Activated naive CD4-positive, alpha-beta T cell treated with anti-CD3 and anti-CD28 coated beads, Interleukin-2, amount 50 U/mL, for 72 hours (primary cell): ENCODE results near the gene WNT6. TPM values are rescaled to one million over a fixed set of nuclear protein-coding genes. Genes with fewer than 3 reads are reported as not detected.

ENCODE experiments used
- ATAC-seq, 2 donors: fragments of 150-1000 bp; cut with Tn5 transposase; 2 replicates each; pipeline ENCODE4 v1.10.0; 2021; ENCODE audit warnings: mild to moderate bottlenecking in 2 of 2, moderate library complexity in 2 of 2
- DNase-seq, 2 donors: peaks; one replicate each; pipeline ENCODE4 v3.0.0; 2021 to 2022; ENCODE audit warnings: low spot score in 2 of 2
- H3K27ac Mint-ChIP-seq, 2 donors: one replicate each; pipeline ENCODE4 v1.8.0; 2022; ENCODE audit warnings: mild to moderate bottlenecking in 2 of 2, mixed read lengths in 2 of 2
- H3K36me3 Mint-ChIP-seq, 2 donors: one replicate each; pipeline ENCODE4 v1.8.0; 2022; ENCODE audit warnings: mixed read lengths in 2 of 2
- H3K9me3 Mint-ChIP-seq, 2 donors: one replicate each; pipeline ENCODE4 v1.8.0; 2022; ENCODE audit warnings: mixed read lengths in 2 of 2
- total RNA-seq, 2 donors: library from RNA; stranded (reverse); gene quantifications; one replicate each; pipeline ENCODE4 v1.2.3, GENCODE V29; 2022

The WNT6 gene
- total RNA-seq, 2 donors from 2014 or later = not detected

DNA sequence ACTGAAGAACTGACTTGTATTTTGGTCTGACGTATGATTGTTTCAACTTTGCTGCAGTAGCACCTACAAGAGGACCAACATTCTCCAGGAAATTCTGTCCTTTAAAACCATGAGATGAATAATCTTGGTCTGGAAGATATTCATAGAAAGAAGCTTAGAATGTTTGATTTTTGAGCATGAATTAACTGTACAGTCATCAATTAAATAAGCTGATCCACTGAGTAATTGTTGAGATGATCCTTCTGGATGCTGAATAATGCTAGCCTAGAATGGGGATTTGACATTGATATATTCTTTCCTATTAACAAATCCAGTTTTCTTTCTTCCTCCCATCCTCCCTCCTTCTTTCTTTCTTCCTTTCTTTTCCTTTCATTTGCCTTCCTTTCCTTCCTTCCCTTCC, 60.9 kb downstream of the WNT6 start:
- Mint-ChIP-seq H3K9me3 (peaks cover 4 to 5% of the 10 kb centered on the region in 2 donors), H3K36me3 (peaks cover 6 to 11% of the 10 kb centered on the region in 2 donors), H3K27ac (no peak overlapping the region)
- ATAC-seq (no peak), DNase-seq (no peak)

Other genes with a start within 250 kb of the WNT6 start
- gene ZNF142, start 200.2 kb upstream of the WNT6 start, total RNA-seq = 10 to 100 TPM; 24.8 to 34.6 TPM
- 10 to 100 TPM; 15.8 to 71.9 TPM for gene BCS1L, start 200.1 kb upstream of the WNT6 start, total RNA-seq
- 10 to 100 TPM; 12.3 to 22.9 TPM for gene RNF25, start 187.8 kb upstream of the WNT6 start, total RNA-seq
- gene STK36, start 187.7 kb upstream of the WNT6 start, total RNA-seq = 10 to 100 TPM; 16.5 to 22.5 TPM
- 10 to 100 TPM; 28.2 to 42.2 TPM for gene TTLL4, start 149.0 kb upstream of the WNT6 start, total RNA-seq
- under 1 TPM; 0.16 to 0.18 TPM for gene CYP27A1, start 77.7 kb upstream of the WNT6 start, total RNA-seq
- not detected for gene PRKAG3, start 28.0 kb upstream of the WNT6 start, total RNA-seq
- gene WNT10A, start 21.0 kb downstream of the WNT6 start, total RNA-seq = 1 to 10 TPM in 1 of 2 donors, under 1 TPM in 1; 0.11 to 6.1 TPM
- not detected for gene CDK5R2, start 99.9 kb downstream of the WNT6 start, total RNA-seq
- gene FEV, start 125.4 kb downstream of the WNT6 start, total RNA-seq = not detected
- gene CRYBA2, start 133.6 kb downstream of the WNT6 start, total RNA-seq = not detected
- not detected for gene CFAP65, start 181.7 kb downstream of the WNT6 start, total RNA-seq
- under 1 TPM in 1 of 2 donors, not detected in 1; 0.14 TPM for gene IHH, start 201.1 kb downstream of the WNT6 start, total RNA-seq